ENCODE results near the gene PRKG1.

The PRKG1 gene

DNA sequence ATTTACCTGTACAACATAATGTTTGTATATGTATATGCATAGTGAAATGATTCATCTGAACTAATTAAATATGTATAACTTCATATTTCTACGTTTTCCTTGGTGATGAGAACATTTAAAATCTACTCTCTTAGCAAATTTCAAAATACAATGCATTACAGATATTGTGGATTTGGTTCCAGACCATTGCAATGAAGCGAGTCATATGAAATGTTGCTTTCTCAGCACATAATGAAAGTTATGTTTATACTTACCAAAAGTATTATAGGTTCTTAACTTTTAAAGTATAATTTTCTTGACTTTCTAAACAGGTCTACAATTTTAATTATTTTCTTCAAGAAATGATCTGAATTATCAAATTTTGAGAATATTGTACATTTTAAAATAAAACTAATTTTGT lies 435.9 kb downstream of the PRKG1 start:
- no peak for DNase-seq
- no peaks in the 10 kb centered on the region for H3K36me3 ChIP-seq
- H3K9me3 ChIP-seq (ENCODE audit: severe bottlenecking) = no peaks in the 10 kb centered on the region
- TF ChIP-seq, protein P1, sequence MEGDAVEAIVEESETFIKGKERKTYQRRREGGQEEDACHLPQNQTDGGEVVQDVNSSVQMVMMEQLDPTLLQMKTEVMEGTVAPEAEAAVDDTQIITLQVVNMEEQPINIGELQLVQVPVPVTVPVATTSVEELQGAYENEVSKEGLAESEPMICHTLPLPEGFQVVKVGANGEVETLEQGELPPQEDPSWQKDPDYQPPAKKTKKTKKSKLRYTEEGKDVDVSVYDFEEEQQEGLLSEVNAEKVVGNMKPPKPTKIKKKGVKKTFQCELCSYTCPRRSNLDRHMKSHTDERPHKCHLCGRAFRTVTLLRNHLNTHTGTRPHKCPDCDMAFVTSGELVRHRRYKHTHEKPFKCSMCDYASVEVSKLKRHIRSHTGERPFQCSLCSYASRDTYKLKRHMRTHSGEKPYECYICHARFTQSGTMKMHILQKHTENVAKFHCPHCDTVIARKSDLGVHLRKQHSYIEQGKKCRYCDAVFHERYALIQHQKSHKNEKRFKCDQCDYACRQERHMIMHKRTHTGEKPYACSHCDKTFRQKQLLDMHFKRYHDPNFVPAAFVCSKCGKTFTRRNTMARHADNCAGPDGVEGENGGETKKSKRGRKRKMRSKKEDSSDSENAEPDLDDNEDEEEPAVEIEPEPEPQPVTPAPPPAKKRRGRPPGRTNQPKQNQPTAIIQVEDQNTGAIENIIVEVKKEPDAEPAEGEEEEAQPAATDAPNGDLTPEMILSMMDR (IDR thresholded peaks at IDR 0.05; ENCODE audit: low read depth, low read length) = no peak
- no peak overlapping the region for H3K27ac ChIP-seq
- no peaks in the 10 kb centered on the region for H3K27me3 ChIP-seq (ENCODE audit: insufficient read depth, low read depth, severe bottlenecking)
- H3K4me3 ChIP-seq (ENCODE audit: low read depth, low read length) = no peak overlapping the region

DNA sequence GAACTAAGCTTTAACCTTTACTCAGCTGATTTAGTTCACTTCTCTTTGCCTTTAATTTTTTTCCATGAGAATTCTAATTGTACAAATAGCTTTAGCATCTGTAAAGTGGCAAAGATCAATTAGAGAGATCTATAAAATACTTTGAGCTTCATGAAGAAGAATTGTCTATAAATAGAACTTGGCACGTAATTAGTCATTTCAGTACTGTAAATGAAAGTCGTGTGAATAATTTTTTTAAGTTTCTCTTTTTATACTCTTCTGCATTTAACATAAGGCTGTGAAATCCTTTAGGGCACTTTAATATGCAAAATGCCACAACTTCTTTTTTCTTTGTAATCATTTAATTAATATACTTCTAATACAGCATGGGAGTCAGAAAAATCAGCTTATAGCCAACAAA lies 447.3 kb downstream of the PRKG1 start:
- TF ChIP-seq, protein P1 (IDR thresholded peaks at IDR 0.05; ENCODE audit: low read depth, low read length) = no peak
- Histone ChIP-seq H3K27me3 (ENCODE audit: insufficient read depth, low read depth, severe bottlenecking) (no peaks in the 10 kb centered on the region), H3K9me3 (ENCODE audit: severe bottlenecking) (no peaks in the 10 kb centered on the region), H3K36me3 (no peaks in the 10 kb centered on the region), H3K27ac (no peak overlapping the region), H3K4me3 (ENCODE audit: low read depth, low read length) (no peak overlapping the region)
- DNase-seq = no peak

DNA sequence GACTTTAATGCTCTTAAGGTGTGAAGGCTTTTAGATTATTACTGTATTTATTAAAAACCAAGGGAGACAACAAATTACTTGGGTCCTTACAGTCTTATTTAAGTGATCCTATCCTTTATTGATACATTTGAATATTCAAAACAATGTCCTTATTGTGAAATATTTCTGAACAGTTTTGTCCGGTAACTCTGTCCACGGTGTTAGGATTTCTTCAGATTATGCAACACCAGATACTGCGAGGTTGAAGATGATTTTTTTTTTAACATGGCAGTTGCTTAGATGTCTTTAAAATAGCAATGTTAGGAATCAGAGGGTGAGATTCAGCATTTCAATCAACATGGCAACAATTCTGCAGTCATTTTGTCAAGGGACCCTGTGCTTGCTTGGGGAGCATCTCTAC lies 448.6 kb downstream of the PRKG1 start:
- Histone ChIP-seq H3K36me3 (no peaks in the 10 kb centered on the region), H3K9me3 (ENCODE audit: severe bottlenecking) (no peaks in the 10 kb centered on the region), H3K4me3 (ENCODE audit: low read depth, low read length) (no peak overlapping the region), H3K27me3 (ENCODE audit: insufficient read depth, low read depth, severe bottlenecking) (no peaks in the 10 kb centered on the region), H3K27ac (no peak overlapping the region)
- no peak for DNase-seq
- TF ChIP-seq, protein P1 (IDR thresholded peaks at IDR 0.05; ENCODE audit: low read depth, low read length) = no peak

DNA sequence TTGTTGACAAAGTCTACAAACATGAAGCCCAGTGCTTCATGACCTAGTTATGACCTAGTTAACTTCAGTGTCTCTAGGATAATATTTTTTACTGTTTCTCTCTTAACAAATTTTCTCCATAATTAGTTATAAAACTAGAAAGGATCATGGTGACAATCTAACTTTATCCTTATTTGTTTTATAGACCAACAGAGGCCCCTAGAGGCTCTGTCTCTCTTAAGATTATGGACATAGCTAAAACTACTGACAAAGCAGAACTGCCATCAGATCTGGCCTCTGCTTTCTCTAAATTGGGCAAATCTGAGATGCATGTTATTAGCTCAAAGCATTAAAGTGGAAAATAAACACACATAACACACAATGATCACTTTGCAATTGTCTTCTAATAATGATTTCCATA lies 449.2 kb downstream of the PRKG1 start:
- H3K9me3 ChIP-seq (ENCODE audit: severe bottlenecking) = no peaks in the 10 kb centered on the region
- no peak for DNase-seq
- H3K27ac ChIP-seq = no peak overlapping the region
- TF ChIP-seq, protein P1 (IDR thresholded peaks at IDR 0.05; ENCODE audit: low read depth, low read length) = no peak
- H3K36me3 ChIP-seq = no peaks in the 10 kb centered on the region
- H3K27me3 ChIP-seq (ENCODE audit: insufficient read depth, low read depth, severe bottlenecking) = no peaks in the 10 kb centered on the region
- no peak overlapping the region for H3K4me3 ChIP-seq (ENCODE audit: low read depth, low read length)

DNA sequence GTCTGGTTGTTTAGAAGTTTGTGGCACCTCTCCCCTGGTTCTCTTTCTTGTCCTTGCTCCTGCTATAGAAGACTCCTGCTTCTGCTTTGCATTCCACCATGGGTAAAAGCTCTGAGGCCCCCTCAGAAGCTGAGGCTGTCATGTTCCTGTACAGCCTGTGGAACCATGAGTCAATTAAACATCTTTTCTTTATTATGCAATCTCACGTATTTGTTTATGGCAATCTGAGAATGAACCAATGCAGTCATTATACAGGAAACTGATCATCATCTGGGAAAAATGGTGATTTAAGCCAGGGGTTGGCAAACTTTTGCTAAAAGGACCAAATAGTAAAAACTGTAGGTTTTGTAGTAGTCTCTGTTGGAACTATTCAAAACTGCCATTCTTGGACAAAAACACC lies 449.8 kb downstream of the PRKG1 start:
- H3K9me3 ChIP-seq (ENCODE audit: severe bottlenecking) = no peaks in the 10 kb centered on the region
- no peak overlapping the region for H3K4me3 ChIP-seq (ENCODE audit: low read depth, low read length)
- TF ChIP-seq, protein P1 (IDR thresholded peaks at IDR 0.05; ENCODE audit: low read depth, low read length) = no peak
- H3K27me3 ChIP-seq (ENCODE audit: insufficient read depth, low read depth, severe bottlenecking) = no peaks in the 10 kb centered on the region
- H3K36me3 ChIP-seq = no peaks in the 10 kb centered on the region
- no peak overlapping the region for H3K27ac ChIP-seq
- no peak for DNase-seq

DNA sequence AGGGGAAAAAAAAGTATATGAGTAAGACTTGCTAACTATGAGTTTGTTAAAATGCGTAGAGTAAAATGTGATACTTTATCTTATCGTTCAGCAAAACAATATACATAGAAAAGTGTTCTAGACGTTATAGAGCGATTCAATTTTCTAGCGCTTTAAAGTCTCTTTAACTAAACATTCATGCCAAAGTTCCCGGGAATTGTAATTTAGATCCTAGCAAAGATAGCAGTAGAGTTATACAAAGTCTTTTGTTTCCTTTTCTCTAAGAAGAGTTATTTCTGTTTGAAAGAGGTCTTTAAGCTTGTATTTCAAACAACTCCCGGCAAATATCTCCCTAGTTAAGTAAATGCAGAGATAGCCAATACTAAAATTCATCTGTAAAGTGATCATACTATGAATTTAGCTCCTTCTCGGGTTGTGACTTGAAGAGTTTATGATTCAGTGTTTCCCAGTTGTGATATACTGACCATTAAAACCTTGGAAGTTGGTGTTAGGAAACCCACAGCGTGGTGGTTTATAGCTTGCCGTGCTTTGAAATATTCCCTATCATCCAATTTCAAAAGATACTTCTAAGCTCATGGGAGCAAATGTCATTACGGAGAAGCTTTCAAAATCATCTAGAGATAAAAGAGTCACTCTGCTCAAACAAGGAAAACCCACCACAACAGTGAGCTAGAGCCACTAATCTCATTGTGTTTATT lies 453.4 kb downstream of the PRKG1 start:
- Histone ChIP-seq H3K27me3 (ENCODE audit: insufficient read depth, low read depth, severe bottlenecking) (no peaks in the 10 kb centered on the region), H3K27ac (no peak overlapping the region), H3K36me3 (no peaks in the 10 kb centered on the region), H3K4me3 (ENCODE audit: low read depth, low read length) (no peak overlapping the region), H3K9me3 (ENCODE audit: severe bottlenecking) (no peaks in the 10 kb centered on the region)
- TF ChIP-seq, protein P1 (IDR thresholded peaks at IDR 0.05; ENCODE audit: low read depth, low read length) = no peak
- DNase-seq = no peak

Data from WERI-Rb-1 (cell line).